HG02642 (cell line): ENCODE measurements around the gene LHX4.
A peak's percentile ranks its signal among the peaks of the same experiment; 100 is the strongest.

Experiments used
- ATAC-seq: cut with Tn5 transposase; IDR thresholded peaks from one replicate; pipeline ENCODE4 v1.9.1; 2021; ENCODE audit warnings: mild to moderate bottlenecking; ENCODE audit not compliant: unreplicated experiment, poor library complexity

The LHX4 gene

GRCh38 chr1:180224902-180225301 lies 5.2 kb upstream of the LHX4 start:
- no peak for ATAC-seq

DNA sequence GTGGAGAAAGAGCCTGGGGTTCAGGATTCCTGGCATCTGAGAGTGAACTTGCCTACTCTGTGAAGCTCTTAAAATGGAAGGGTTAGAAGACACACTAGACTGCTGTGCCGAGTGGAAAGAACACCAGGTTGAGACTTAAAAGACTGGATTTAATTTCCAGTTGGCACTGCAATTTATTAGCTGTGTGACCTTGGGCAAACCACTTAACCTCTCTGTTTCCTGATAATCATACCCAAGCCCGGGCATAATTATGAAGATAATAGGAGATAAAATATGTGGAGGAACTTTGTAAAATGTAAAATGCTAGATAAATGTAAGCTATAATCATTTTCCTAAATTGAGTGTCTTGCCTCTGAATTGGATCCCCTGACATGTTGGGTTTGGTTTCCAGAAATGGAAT lies 4.7 kb upstream of the LHX4 start:
- ATAC-seq, result no peak

DNA sequence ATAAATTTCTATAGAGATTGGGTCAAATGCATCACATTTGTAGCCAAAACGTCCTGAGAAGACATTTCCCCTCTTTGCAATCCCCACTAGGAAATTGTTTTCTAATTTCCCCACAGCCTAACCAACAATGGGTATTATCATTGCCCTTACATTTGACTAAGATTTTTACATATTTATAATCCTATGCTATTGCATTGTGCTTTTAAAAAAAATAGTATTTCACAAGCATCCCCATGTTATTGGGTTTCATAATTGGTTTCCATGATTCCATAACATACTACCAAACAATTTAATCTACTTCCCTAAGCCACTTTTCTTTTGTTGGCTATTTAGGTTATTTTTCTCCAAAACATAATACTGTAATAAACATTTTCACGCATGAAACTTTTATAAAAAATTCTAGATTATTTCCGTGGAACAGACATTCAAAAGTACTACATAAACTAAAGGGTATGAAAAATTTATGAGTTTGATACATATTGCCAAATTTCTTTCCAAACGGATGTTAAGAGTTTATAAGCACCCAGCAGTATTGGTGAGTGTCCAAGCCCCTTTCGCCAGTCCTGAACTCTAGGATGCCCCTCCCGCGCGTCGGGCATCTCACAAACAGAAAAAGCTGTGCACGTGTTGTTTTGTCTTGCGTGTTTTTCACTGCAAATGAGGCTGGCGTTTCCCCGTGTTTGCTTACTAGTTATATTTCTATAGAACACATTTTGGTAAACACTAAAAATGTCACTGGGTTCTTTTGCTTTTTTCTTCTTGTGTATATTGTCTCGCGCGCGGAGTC lies 2.0 kb upstream of the LHX4 start:
- ATAC-seq, result no peak

GRCh38 chr1:180228648-180229482 lies 1.2 kb upstream of the LHX4 start:
- ATAC-seq, result peak; percentile 13

DNA sequence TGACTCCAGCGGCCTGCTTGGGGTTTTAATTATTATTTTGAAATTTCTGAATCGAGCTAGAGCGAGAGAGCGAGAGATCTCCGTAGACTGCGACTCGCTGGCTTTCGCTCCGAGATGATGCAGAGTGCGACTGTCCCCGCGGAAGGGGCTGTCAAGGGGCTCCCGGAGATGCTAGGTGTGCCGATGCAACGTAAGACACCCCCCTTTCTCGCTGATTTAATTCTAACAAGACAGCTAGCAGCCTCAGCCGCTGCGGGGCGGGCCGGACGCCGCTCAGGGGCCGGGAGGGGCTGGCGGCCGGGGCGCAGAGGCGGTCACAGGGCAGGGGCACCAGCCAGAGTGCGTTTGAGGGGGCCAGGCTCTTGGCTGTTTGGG lies 339 bp downstream of the LHX4 start:
- peak; percentile 8 for ATAC-seq

GRCh38 chr1:180230791-180231505 lies 884 bp downstream of the LHX4 start:
- no peak for ATAC-seq

GRCh38 chr1:180231506-180231921 lies 1.4 kb downstream of the LHX4 start:
- no peak for ATAC-seq

- ATAC-seq, result no peak
These were observed 1.9 kb downstream of the LHX4 start for GRCh38 chr1:180231936-180232335.

DNA sequence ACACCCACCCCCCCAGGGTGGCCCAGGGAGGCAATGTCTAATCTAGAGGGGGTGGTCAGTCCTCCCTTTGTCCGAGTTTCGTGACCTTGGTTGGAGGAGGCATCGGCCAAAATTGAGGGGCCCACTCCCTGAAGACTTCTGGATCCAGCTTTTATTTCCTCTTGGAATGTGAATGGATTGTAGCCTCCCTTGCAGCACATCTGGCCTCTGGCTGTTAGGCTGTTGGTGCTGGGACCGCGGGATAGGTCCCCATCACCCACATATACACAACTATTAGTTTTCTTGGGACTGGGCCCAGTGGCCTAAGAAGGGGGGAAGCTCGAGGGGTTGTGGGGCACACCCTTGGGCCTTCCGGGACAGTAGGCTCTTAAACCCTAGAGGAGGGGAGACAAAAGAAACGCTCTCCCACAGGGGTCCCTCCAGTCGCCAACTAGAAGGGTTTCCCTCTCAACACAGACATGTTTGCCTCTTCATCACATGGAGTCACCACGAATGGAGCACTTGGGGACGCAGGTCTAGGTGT lies 2.5 kb downstream of the LHX4 start:
- no peak for ATAC-seq

DNA sequence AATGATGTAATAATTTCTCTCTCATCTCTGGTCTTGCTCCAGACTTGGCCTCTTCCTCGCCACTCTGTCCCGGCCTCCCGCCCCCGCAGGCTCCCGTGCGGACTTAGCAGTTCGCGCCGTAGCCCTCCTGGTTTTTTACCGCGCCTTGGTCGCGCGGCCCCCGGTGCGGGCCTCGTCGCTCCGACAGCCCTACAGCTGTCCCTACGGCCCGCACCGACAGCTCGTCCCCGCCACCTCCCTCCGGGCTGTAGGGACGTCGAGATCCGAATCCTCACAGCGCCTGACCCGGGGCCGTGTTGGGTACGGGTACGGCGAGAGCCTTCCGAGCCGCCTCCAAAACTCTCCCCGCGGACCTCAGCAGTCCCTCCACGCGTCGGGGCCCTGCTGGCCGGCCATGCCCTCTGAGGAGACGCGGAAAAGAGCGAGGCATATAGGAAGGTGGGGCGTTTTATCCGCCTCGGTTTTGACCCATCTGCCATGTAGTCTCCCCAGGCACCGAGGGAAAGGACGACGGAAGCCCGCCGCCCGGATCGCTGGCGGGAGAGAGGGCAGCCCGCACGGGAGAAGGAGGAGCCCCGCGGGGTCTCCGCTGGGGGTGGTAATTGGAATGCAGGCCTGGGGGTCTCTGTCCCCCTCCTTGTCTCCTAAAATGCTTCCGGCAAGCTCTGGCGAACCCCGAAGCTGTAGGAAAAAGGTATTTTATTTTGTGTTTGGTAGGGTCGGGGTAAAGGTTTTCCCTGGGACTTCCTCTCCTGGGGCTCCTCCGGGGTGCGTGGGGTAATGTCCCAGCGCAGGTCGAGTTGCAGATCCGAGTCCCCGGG lies 3.3 kb downstream of the LHX4 start:
- no peak for ATAC-seq

GRCh38 chr1:180234369-180235076 lies 4.5 kb downstream of the LHX4 start:
- no peak for ATAC-seq

DNA sequence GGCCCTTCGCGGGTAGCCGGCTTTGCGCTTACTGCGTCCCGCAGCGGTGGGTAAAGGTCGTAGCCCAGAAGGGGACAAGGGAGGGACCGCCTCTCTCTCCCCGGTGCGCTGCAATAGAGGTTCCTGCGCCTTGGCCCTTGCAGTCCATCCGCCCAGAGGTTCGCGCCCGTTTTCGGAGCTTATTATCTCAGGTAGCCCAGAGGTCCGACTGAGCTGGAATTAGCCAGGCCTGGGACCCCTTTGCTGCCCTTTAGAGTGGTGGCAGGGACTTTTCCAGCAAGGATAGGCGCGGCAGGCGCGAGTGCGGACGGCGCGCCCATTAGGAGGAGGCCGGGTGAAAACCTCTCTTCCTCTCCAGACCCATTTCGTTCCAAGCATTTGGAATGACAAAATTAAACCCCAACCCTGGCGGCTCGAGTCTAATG lies 5.0 kb downstream of the LHX4 start:
- ATAC-seq, result no peak

GRCh38 chr1:180235502-180236239 lies 5.6 kb downstream of the LHX4 start:
- no peak for ATAC-seq

DNA sequence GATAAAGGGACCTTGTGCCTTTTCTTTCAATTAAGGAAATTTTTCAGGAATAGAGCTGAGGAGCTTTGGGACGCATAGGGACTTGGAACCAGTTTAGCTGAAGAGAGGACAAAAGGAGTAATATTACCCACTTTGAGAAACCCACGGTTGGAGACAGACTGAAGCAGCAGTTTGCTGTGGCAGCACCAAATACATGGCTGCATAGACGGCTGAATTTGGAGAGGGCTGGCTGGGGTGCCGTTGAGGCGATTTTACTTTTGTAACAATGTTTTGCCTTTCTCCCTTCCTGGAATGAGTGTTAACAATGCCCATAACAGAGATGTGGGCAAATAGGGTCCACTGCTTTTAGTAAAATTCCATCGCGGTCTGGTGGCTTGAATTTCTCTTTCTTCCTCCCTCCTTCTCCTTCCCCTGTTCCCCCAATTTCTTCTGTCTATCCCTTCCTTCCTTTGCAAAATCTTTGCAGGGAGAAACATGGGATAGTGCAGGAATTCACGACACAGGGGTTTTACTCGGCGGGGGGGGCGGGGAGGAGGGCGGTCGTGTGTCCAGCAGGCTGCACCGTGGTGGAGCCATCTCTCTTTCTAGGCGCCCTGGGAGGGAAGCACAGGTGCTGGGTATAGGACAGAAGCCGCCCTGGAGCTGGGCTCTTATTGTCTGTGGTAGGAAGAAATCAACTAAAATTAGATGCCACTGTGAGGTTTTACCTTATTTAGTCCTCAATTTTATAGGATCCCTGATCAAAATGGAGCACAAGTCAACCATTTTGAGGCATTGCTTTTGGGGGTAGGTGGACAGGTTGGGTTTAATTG lies 6.8 kb downstream of the LHX4 start:
- no peak for ATAC-seq

DNA sequence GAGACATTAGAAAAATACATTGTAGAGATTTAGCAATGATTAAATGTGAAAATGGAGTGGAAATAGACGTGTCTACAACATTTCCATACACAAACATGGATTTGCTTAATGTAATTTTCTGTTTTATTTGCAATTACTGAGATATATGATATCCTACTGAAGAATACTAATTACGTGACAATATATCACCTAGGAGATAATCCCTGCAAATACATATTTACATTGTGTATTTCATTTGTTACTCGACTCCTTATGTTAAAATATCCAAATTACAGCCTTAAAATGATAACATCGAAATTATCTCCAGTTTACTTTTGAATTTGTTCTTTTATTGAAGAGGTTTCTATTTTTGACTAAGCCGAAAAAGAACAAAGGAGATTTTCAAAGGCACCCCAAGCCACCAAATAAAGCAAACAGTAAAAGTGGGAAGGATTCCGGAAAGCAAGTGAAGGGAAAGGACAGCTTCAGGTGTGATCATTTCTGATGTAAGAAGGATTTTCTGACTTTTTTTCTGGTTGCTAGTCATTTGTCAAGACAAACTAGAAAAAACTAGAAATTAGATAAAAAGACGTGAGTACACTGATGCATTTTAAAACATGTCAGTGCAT lies 7.9 kb downstream of the LHX4 start:
- no peak for ATAC-seq

GRCh38 chr1:180238675-180239074 lies 8.6 kb downstream of the LHX4 start:
- ATAC-seq, result no peak
